Uterus (tissue), 2 donors: ENCODE measurements around the gene ZSWIM5.
"Not testable (repeated sequence)": the region's sequence is repeated elsewhere in the genome, so short reads cannot be mapped to it uniquely, and the experiment has no call there.

Source experiments
- CTCF ChIP-seq, 4 experiments: fragments of 200-600 bp in 2 of 4; fragments of 450-650 bp in 2 of 4; sonication (generic) in 2 of 4; IDR thresholded peaks; one replicate each; pipeline ENCODE4 v1.5.1; 2016 to 2019; ENCODE audit warnings: antibody characterized with exemption in 4 of 4, mild to moderate bottlenecking in 2 of 4, moderate library complexity in 1 of 4
- POLR2A ChIP-seq, 2 donors: fragments of 450-650 bp; IDR thresholded peaks; one replicate each; pipeline ENCODE4 v1.6.1; 2016; ENCODE audit warnings: antibody characterized with exemption in 2 of 2, mild to moderate bottlenecking in 1 of 2, moderate library complexity in 1 of 2

- not testable (repeated sequence) for TF ChIP-seq POLR2A, CTCF (IDR thresholded peaks at IDR 0.05)
Measured at GRCh38 chr1:44977372-44977771, 229.0 kb downstream of the ZSWIM5 start.
